Gastrocnemius medialis (tissue), 4 donors: ENCODE results near the gene ELMO1.

ENCODE experiments used
- POLR2A ChIP-seq, 2 donors: fragments of 450-650 bp; IDR thresholded peaks; one replicate each; pipeline ENCODE4 v1.6.1; 2017; ENCODE audit warnings: antibody characterized with exemption in 2 of 2, mild to moderate bottlenecking in 2 of 2, moderate library complexity in 2 of 2
- TF ChIP-seq, protein P1 (sequence below), 5 experiments: fragments of 450-650 bp in 3 of 5; fragments of 200-600 bp in 2 of 5; sonication (generic) in 2 of 5; IDR thresholded peaks in 4 of 5; conservative IDR thresholded peaks in 1 of 5; 1 replicate in 4 of 5; 2 replicates in 1 of 5; pipeline ENCODE4 v1.5.1; 2016 to 2019; ENCODE audit warnings: antibody characterized with exemption in 5 of 5, mild to moderate bottlenecking in 3 of 5, moderate library complexity in 3 of 5

- TF ChIP-seq, protein P1, sequence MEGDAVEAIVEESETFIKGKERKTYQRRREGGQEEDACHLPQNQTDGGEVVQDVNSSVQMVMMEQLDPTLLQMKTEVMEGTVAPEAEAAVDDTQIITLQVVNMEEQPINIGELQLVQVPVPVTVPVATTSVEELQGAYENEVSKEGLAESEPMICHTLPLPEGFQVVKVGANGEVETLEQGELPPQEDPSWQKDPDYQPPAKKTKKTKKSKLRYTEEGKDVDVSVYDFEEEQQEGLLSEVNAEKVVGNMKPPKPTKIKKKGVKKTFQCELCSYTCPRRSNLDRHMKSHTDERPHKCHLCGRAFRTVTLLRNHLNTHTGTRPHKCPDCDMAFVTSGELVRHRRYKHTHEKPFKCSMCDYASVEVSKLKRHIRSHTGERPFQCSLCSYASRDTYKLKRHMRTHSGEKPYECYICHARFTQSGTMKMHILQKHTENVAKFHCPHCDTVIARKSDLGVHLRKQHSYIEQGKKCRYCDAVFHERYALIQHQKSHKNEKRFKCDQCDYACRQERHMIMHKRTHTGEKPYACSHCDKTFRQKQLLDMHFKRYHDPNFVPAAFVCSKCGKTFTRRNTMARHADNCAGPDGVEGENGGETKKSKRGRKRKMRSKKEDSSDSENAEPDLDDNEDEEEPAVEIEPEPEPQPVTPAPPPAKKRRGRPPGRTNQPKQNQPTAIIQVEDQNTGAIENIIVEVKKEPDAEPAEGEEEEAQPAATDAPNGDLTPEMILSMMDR (IDR thresholded peaks at IDR 0.05 in 4 of 5, conservative IDR thresholded peaks at IDR 0.05 in 1 of 5): no peak
- no peak for TF ChIP-seq POLR2A (IDR thresholded peaks at IDR 0.05)
These were observed 439.5 kb downstream of the ELMO1 start for GRCh38 chr7:37009125-37009675.
